Measurements from ENCODE around the gene KAT8. TPM values are rescaled to one million over a fixed set of nuclear protein-coding genes. Genes with fewer than 3 reads are reported as not detected.

KAT8 gene
- total and polyA plus RNA-seq, 9 of the 15 experiments (the other 6 are each of a cell fraction or from before 2014, with no cell fraction given) = 10.0 to 98.5 (median 76.4) TPM

GRCh38 chr16:31179747-31180459 is 62.4 kb downstream of the KAT8 start, which contains the start of gene FUS (continued):
- TF ChIP-seq MAFK (IDR thresholded peaks at IDR 0.05; ENCODE audit: low read length) (0 out of 2 replicates have a peak, but pooled peaks have one; percentile 44), L3MBTL2 (IDR thresholded peaks at IDR 0.05) (no peak), ZFP30 (CRISPR knock-in tag; IDR thresholded peaks at IDR 0.05; ENCODE audit: borderline replicate concordance) (no peak), MIER1 (IDR thresholded peaks at IDR 0.05; ENCODE audit: low read depth) (peak; percentile 57; the same call in 1 of the 2 replicates), ARNT (IDR thresholded peaks at IDR 0.05) (0 out of 4 replicates have a peak, but pooled peaks of 1 of the 2 experiments have one; percentile 54), KAT8 (IDR thresholded peaks at IDR 0.05; ENCODE audit: low read depth) (no peak), ZNF785 (CRISPR knock-in tag; IDR thresholded peaks at IDR 0.05) (no peak), ZNF146 (CRISPR knock-in tag; IDR thresholded peaks at IDR 0.05; ENCODE audit: unreplicated experiment) (no peak), HNRNPK (IDR thresholded peaks at IDR 0.05; ENCODE audit: low read depth, low read length, poor library complexity, severe bottlenecking) (peak; percentile 9), PTTG1 (tag; IDR thresholded peaks at IDR 0.05; ENCODE audit: low read depth) (no peak), WHSC1 (IDR thresholded peaks at IDR 0.05; ENCODE audit: low read length) (no peak), THRB (CRISPR knock-in tag; conservative IDR thresholded peaks at IDR 0.05) (no peak), ZNF518B (CRISPR knock-in tag; IDR thresholded peaks at IDR 0.05) (no peak), ZNF445 (CRISPR knock-in tag; IDR thresholded peaks at IDR 0.05; ENCODE audit: low read depth) (no peak), ZNF444 (CRISPR knock-in tag; IDR thresholded peaks at IDR 0.05) (no peak), FUS (optimal IDR thresholded peaks at IDR 0.05; ENCODE audit: low read depth, low read length) (peak; percentile 62)
- TF ChIP-seq, protein P1, sequence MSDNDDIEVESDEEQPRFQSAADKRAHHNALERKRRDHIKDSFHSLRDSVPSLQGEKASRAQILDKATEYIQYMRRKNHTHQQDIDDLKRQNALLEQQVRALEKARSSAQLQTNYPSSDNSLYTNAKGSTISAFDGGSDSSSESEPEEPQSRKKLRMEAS (CRISPR knock-in tag; IDR thresholded peaks at IDR 0.05) = no peak; the same call in 1 of the 2 replicates
- TF ChIP-seq, protein P2, sequence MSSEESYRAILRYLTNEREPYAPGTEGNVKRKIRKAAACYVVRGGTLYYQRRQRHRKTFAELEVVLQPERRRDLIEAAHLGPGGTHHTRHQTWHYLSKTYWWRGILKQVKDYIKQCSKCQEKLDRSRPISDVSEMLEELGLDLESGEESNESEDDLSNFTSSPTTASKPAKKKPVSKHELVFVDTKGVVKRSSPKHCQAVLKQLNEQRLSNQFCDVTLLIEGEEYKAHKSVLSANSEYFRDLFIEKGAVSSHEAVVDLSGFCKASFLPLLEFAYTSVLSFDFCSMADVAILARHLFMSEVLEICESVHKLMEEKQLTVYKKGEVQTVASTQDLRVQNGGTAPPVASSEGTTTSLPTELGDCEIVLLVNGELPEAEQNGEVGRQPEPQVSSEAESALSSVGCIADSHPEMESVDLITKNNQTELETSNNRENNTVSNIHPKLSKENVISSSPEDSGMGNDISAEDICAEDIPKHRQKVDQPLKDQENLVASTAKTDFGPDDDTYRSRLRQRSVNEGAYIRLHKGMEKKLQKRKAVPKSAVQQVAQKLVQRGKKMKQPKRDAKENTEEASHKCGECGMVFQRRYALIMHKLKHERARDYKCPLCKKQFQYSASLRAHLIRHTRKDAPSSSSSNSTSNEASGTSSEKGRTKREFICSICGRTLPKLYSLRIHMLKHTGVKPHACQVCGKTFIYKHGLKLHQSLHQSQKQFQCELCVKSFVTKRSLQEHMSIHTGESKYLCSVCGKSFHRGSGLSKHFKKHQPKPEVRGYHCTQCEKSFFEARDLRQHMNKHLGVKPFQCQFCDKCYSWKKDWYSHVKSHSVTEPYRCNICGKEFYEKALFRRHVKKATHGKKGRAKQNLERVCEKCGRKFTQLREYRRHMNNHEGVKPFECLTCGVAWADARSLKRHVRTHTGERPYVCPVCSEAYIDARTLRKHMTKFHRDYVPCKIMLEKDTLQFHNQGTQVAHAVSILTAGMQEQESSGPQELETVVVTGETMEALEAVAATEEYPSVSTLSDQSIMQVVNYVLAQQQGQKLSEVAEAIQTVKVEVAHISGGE (CRISPR knock-in tag; IDR thresholded peaks at IDR 0.05) = no peak
- TF ChIP-seq, protein P3, sequence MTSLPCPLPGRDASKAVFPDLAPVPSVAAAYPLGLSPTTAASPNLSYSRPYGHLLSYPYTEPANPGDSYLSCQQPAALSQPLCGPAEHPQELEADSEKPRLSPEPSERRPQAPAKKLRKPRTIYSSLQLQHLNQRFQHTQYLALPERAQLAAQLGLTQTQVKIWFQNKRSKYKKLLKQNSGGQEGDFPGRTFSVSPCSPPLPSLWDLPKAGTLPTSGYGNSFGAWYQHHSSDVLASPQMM (CRISPR knock-in tag; IDR thresholded peaks at IDR 0.05) = no peak
